Measurements from ENCODE around the gene RHBDL1. TPM values are rescaled to one million over a fixed set of nuclear protein-coding genes. Genes with fewer than 3 reads are reported as not detected.

Gene RHBDL1
- total and polyA plus RNA-seq, 9 of the 15 experiments (the other 6 are each of a cell fraction or from before 2014, with no cell fraction given) = 0.03 to 5.6 (median 1.3) TPM; not detected in 1

DNA sequence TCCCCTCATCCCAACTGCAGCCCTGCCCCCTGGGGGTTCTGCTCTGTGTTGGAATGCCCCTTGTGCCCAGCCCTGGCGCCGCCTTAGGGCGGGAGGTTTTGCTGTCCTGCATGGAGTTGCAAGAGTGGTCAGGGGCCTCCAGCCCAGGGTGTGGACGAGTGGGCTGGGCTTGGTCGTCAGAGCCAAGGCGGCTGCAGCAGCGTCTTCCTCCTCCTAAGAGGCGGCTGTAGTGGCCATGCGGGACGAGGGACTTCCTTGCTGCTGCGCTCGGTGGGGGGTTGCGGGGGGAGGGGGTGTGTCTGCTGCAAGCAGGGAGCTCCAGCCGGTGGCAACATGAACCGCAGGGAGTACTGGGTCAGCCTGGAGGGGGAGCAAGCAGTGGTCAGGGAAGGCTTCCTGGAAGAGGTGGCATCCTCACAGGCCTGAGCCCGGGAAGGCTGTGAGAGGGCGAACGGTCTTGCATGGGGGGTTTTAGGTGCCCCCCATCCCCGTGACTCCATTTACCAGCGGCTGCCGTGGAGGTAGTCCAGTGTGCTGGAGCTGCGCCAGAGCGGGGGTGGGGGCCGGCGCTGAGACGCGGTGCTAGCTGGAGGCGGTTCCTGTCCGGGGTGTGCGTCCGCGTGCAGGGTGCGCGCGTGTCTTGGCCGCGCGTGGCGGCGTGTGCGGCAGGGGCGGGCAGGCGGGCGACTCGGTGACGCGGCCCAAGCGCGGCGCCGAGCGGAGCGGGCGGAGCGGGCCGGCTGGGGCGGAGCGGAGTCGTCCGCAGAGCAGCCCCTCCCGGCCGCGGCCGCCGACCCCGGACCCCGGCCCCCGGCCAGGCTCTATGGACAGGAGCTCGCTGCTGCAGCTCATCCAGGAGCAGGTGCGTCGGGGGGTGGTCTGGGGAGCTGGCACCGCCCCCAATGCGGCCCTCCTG, at the start of gene RHBDL1 (continued):
- TF ChIP-seq OTX1 (CRISPR knock-in tag; IDR thresholded peaks at IDR 0.05) = peak; percentile 73; the same call in 1 of the 2 replicates
- TF ChIP-seq GATAD2B (IDR thresholded peaks at IDR 0.05; ENCODE audit: borderline replicate concordance) = peak; percentile 97
- TF ChIP-seq, protein P1, sequence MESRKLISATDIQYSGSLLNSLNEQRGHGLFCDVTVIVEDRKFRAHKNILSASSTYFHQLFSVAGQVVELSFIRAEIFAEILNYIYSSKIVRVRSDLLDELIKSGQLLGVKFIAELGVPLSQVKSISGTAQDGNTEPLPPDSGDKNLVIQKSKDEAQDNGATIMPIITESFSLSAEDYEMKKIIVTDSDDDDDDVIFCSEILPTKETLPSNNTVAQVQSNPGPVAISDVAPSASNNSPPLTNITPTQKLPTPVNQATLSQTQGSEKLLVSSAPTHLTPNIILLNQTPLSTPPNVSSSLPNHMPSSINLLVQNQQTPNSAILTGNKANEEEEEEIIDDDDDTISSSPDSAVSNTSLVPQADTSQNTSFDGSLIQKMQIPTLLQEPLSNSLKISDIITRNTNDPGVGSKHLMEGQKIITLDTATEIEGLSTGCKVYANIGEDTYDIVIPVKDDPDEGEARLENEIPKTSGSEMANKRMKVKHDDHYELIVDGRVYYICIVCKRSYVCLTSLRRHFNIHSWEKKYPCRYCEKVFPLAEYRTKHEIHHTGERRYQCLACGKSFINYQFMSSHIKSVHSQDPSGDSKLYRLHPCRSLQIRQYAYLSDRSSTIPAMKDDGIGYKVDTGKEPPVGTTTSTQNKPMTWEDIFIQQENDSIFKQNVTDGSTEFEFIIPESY (CRISPR knock-in tag; IDR thresholded peaks at IDR 0.05) = peak; percentile 37; the same call in 1 of the 2 replicates
- TF ChIP-seq ZNF79 (CRISPR knock-in tag; IDR thresholded peaks at IDR 0.05; ENCODE audit: low read depth) = no peak
- peak; percentile 65 for TF ChIP-seq DACH1 (IDR thresholded peaks at IDR 0.05; ENCODE audit: partially characterized antibody)
- TF ChIP-seq, protein P2, sequence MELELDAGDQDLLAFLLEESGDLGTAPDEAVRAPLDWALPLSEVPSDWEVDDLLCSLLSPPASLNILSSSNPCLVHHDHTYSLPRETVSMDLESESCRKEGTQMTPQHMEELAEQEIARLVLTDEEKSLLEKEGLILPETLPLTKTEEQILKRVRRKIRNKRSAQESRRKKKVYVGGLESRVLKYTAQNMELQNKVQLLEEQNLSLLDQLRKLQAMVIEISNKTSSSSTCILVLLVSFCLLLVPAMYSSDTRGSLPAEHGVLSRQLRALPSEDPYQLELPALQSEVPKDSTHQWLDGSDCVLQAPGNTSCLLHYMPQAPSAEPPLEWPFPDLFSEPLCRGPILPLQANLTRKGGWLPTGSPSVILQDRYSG (tag; conservative IDR thresholded peaks at IDR 0.05; ENCODE audit: low read depth) = no peak
- TF ChIP-seq ZNF561 (CRISPR knock-in tag; conservative IDR thresholded peaks at IDR 0.05) = no peak
- no peak for TF ChIP-seq ZNF583 (CRISPR knock-in tag; IDR thresholded peaks at IDR 0.05)
- TF ChIP-seq BRF1 (IDR thresholded peaks at IDR 0.05; ENCODE audit: borderline replicate concordance, extremely low read depth, insufficient read length) = no peak
- 0 out of 2 replicates have a peak, but pooled peaks have one; percentile 5 for TF ChIP-seq TEAD4 (IDR thresholded peaks at IDR 0.05; ENCODE audit: low read length)
- no peak for TF ChIP-seq TEAD4 (CRISPR knock-in tag; IDR thresholded peaks at IDR 0.05; ENCODE audit: borderline replicate concordance)
- no peak for TF ChIP-seq CHCHD3 (CRISPR knock-in tag; IDR thresholded peaks at IDR 0.05)
- TF ChIP-seq, protein P3, sequence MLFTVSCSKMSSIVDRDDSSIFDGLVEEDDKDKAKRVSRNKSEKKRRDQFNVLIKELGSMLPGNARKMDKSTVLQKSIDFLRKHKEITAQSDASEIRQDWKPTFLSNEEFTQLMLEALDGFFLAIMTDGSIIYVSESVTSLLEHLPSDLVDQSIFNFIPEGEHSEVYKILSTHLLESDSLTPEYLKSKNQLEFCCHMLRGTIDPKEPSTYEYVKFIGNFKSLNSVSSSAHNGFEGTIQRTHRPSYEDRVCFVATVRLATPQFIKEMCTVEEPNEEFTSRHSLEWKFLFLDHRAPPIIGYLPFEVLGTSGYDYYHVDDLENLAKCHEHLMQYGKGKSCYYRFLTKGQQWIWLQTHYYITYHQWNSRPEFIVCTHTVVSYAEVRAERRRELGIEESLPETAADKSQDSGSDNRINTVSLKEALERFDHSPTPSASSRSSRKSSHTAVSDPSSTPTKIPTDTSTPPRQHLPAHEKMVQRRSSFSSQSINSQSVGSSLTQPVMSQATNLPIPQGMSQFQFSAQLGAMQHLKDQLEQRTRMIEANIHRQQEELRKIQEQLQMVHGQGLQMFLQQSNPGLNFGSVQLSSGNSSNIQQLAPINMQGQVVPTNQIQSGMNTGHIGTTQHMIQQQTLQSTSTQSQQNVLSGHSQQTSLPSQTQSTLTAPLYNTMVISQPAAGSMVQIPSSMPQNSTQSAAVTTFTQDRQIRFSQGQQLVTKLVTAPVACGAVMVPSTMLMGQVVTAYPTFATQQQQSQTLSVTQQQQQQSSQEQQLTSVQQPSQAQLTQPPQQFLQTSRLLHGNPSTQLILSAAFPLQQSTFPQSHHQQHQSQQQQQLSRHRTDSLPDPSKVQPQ (CRISPR knock-in tag; IDR thresholded peaks at IDR 0.05; ENCODE audit: borderline replicate concordance) = no peak
- no peak for TF ChIP-seq ZNF282 (CRISPR knock-in tag; IDR thresholded peaks at IDR 0.05)
- TF ChIP-seq, protein P4, sequence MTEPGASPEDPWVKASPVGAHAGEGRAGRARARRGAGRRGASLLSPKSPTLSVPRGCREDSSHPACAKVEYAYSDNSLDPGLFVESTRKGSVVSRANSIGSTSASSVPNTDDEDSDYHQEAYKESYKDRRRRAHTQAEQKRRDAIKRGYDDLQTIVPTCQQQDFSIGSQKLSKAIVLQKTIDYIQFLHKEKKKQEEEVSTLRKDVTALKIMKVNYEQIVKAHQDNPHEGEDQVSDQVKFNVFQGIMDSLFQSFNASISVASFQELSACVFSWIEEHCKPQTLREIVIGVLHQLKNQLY (CRISPR knock-in tag; conservative IDR thresholded peaks at IDR 0.05) = no peak
- no peak for TF ChIP-seq ILK (tag; IDR thresholded peaks at IDR 0.05; ENCODE audit: borderline replicate concordance, low read depth)

Data from K562 (cell line).